LHCN-M2 (cell line): ENCODE results near the gene NXPH1. TPM values are rescaled to one million over a fixed set of nuclear protein-coding genes. Genes with fewer than 3 reads are reported as not detected.

Experiments used
- DNase-seq: peaks from one replicate; pipeline ENCODE4 v3.0.0-alpha.2; 2012; ENCODE audit warnings: low read depth
- total RNA-seq: library from RNA; depleted of rRNA; stranded (reverse); fragments of >200 nt; gene quantifications from 2 replicates; pipeline ENCODE4 v1.2.3, GENCODE V29; 2014

NXPH1 gene
- total RNA-seq, 1 experiment from 2014 or later, result 1.0 TPM

- no peak for DNase-seq
Observed at GRCh38 chr7:8435590-8436545, 2.5 kb downstream of the NXPH1 start.

GRCh38 chr7:8436965-8437364 lies 3.6 kb downstream of the NXPH1 start:
- DNase-seq, result peak; percentile 55

DNA sequence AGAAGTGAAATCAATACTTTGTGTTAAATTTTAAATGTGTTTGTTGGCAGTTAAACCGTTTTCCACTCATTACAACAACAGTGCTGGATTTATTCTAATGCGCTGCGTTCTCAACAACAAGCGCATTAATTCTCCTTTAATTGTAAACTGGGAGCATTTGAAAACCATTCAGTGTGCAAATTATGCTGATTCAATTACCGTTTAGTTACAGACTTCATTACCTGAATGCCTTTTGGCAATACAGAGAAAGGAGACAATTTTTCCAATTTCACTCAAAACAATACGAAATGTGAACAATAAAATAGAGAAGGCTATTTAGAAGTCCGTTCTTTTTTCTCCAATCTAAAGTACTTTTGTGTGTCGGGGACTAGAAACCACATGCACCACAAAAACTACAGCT lies 4.2 kb downstream of the NXPH1 start:
- DNase-seq, result no peak

DNA sequence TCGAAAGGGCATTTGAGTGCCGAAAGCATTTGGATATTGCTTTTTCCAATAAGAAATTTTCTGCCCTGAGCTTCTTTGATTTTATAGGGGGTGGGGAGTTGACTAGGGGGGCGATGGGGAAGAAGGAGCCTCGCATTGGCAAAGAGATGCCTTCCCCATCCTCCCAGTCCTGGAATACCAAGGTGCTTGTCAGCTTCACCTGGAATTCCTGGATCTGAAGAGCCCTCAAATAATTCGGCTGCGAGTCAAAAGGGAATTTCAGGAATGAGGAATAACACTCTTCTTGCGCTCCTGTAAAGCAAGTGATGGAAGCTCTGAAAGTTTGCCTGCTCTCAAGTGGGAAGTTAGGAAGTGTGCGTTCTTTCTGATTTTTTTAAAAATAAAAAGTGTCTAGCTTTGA lies 7.3 kb downstream of the NXPH1 start:
- no peak for DNase-seq

GRCh38 chr7:8441106-8441965 lies 7.9 kb downstream of the NXPH1 start:
- peak; percentile 30 for DNase-seq

GRCh38 chr7:8442051-8442813 lies 8.8 kb downstream of the NXPH1 start:
- DNase-seq, result no peak

DNA sequence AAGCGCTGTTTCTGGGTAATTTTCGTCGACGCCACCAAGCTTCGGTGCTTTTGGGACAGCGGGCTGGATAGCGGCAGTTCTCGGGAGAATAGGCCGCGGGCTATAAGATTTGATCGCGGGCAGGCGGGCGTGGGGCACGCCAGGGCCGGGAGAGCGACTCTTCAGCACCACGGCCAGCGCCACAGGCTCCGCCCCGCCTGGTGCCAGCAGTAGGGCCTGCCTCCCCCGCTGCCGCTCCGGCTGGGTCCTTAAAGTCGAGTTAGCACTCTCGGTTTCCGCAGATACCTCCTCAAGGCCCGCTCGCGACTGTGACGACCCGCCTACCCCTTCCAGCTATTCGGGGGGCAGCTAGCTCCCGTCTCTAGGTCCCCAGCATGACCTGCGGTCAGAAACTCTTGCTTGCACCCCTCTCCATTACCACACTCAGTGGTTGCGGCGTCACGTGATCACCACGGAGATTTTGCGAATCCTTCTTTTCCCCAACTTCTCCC lies 9.4 kb downstream of the NXPH1 start:
- peak; percentile 24 for DNase-seq

DNA sequence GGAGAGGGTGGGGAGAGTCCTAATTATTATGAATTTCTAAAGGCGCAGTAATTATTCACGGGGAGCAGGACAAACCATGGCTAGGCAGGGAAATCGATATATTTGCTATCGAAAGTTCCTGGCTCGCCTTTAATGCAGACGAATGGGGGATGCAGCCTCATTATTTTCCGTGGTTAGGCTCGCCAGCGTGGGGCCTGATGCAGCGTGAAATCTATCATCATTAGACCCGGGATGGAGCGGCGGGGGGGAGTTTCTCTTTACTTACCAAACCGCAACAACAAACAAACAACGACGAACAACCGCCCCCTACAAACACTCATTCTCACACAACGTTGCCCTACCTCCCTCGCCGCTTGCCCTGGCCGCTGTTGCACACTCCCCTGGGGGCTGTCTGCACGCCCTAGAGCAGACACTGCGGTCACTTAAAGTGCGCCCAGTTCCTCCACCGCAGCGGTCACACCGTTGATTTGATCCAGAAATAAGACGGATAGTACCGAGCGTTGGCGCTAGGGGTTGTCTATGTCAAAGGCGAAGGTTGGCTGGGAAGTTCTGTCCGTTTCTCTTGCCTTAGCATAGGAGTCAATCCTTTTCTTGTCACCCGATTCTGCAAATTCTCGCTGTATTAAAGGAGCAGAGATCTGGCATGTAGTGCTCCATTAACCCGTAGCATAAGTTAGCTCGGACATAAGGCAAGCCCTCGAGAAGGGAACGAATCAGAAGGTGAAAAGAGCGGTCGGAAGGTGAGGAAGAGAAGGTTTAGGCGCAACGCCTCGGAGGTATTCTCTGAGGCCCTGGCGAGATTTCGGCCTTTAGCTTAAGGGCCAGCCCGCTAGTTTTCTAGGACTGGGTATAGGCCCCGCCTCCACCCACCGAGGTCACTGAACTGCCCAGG lies 10.4 kb downstream of the NXPH1 start:
- peak; percentile 57 for DNase-seq

GRCh38 chr7:8444468-8444769 lies 11.0 kb downstream of the NXPH1 start:
- DNase-seq, result no peak

DNA sequence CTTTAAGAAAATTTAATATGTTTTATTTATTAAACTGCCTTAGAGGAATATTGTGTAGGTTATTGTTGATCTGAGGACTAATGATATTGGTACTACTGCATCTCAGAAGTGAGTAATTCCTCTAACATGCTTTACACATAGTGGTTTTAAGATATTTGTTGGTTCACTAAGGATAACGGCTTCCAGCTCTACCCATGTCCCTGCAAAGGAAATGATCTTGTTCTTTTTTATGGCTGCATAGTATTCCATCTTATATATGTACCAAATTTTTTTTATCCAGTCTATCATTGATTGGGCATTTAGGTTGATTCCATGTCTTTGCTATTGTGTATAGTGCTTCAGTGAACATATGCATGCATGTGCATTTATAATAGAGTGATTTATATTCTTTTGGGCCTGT lies 20.1 kb downstream of the NXPH1 start:
- DNase-seq, result no peak

DNA sequence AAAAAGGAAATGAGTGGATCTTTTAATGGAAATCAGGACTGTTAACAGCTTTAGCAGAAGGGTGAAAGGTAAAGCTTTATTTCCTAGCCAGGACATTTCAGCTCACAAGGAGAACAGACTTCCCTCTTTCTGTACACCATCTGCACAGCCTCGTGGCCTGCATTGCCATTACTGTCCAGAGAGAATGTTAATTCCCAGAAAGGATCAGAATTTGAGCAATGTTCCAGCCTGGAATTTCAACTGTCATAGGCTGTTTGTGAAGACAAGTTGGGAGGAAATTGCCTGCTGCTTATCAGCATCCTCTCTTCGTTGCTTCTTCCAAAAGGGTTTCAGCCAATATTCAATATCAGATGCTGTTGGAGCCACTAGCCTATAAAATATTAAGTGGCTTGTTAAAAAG lies 22.0 kb downstream of the NXPH1 start:
- no peak for DNase-seq

DNA sequence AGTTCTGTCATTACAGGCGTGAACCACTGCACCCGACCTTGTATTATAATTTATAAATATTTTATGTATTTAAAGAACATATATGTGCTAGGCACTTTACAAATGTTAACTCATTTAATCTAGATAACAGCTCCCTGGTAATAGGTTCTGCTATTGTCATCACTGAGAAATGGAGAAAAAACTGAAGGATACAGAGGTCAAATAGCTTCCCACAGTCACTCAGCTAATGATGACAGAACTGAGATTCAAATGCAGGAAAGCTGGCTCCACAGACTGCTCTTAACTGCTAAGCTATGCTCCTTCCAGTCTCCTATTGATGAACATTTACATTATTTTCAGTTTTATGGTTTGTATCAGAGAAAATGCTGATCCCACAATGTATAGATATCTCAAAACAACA lies 28.9 kb downstream of the NXPH1 start:
- no peak for DNase-seq

GRCh38 chr7:8465338-8465737 lies 31.9 kb downstream of the NXPH1 start:
- DNase-seq, result no peak

- DNase-seq, result peak; percentile 100
Observed at GRCh38 chr7:8480527-8480926, 47.1 kb downstream of the NXPH1 start.

GRCh38 chr7:8481096-8481495 lies 47.7 kb downstream of the NXPH1 start:
- DNase-seq, result peak; percentile 70

DNA sequence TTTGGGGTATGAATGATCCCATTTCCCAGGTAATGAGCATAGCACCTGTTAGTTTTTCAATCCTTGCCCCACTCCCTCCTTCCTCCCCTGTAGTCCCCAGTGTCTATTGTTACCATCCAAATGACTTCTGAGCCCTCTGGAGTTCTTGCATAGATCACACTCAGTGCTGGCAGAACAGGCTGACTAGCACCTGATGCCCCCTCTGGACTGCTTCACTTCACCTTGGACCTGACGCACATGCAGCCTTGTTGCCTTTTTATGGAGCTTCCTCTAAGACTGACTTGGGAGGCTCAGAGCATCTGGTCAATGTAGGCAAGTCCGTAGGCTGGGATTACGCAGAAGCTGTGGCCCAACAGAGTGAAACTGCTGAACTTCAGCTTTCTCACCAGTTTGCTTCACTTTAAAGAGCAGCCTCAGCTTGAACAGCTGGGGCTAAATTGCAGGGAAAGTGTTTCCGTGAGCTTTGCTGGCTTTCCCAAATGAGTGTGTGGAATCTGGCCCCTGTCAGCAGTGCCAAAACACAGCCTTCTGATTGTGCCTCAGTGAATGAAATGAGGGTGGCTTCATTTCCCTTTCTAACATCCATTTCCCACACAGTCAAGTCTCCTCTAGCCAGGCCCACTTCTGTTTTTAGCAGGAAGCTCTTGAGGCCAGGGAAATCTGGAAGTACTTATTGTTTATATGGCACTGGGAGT lies 48.5 kb downstream of the NXPH1 start:
- peak; percentile 89 for DNase-seq

- DNase-seq, result peak; percentile 92
Observed at GRCh38 chr7:8490391-8491045, 57.1 kb downstream of the NXPH1 start.

DNA sequence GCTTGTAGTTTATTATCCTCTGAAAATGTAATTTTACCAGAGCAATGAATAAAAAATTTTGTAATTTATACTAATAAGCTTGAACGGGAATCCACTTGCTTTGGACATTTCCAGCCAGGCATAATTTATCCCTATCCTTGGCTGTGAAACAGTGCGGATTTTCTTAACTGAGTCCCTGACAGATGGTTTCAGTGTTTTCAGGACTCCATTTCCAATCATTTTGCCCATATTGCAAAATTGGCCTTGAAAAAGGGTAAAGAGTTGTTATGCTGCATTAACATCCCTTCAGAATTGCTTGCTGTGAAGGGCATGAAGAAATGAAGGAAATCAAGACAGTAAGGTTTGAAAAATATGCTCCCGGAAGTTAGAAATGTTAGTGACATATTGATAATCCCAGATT lies 57.7 kb downstream of the NXPH1 start:
- DNase-seq, result no peak
